ENCODE measurements around the gene LMAN2L.

- TF ChIP-seq YY1 (IDR thresholded peaks at IDR 0.05) = no peak
- TF ChIP-seq NR2F2 (IDR thresholded peaks at IDR 0.05) = no peak
- TF ChIP-seq FOXA1 (IDR thresholded peaks at IDR 0.05) = no peak
- TF ChIP-seq CTCF (IDR thresholded peaks at IDR 0.05; ENCODE audit: low read depth, low read length, missing input control) = no peak
- TF ChIP-seq ATF3 (IDR thresholded peaks at IDR 0.05) = no peak
- no peak for TF ChIP-seq TAF1 (conservative IDR thresholded peaks at IDR 0.05)
- no peak for TF ChIP-seq RAD21 (IDR thresholded peaks at IDR 0.05)
- TF ChIP-seq MAX (IDR thresholded peaks at IDR 0.05) = no peak
- no peak for TF ChIP-seq HNF4A (conservative IDR thresholded peaks at IDR 0.05)
- no peak for TF ChIP-seq ZBTB33 (IDR thresholded peaks at IDR 0.05)
- no peak for TF ChIP-seq GABPA (IDR thresholded peaks at IDR 0.05 in 1 of 2, conservative IDR thresholded peaks at IDR 0.05 in 1 of 2)
- TF ChIP-seq REST (IDR thresholded peaks at IDR 0.05) = no peak
These were observed 30.8 kb upstream of the LMAN2L start for GRCh38 chr2:96770442-96771202.
